ENCODE results near the gene KRT3. TPM values are rescaled to one million over a fixed set of nuclear protein-coding genes. Genes with fewer than 3 reads are reported as not detected.

KRT3 gene
- total RNA-seq, 2 donors from 2014 or later = not detected

DNA sequence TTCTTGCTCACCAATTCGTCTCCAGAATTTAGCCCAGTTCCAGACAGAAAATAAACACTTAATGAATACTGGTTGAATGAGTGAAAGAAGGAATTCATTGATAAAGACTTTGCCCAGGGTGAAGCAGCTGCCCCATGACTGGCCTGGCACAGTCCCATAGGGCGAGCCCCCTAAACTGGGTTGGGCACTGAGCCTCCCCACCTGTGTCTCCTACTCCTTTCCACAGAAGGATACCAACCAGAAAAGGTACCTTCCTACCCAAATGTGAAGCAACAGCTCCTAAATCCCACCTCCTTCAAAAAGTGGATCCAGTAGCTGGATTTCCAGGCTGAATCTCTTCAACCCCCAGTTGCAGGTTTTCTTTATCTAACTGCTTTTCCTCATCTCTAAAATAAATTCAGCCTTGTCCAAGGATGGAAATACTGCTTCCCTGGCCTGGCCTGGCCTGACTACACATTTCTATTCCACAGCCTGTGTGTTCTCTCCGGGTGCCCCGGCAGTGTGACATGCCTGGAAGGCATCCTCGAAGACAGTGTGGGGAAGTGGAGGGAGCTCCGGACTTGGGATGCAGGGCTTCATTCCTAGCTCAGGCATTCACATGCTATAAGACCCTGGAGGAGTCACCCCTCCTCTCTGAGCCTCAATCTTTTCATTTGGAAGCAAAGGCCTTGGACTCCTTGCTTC is 7.6 kb downstream of the KRT3 start:
- intact Hi-C loops (cut with DNase I) = no loop called here
- H3K4me3 ChIP-seq = no peak overlapping the region
- TF ChIP-seq, protein P1, sequence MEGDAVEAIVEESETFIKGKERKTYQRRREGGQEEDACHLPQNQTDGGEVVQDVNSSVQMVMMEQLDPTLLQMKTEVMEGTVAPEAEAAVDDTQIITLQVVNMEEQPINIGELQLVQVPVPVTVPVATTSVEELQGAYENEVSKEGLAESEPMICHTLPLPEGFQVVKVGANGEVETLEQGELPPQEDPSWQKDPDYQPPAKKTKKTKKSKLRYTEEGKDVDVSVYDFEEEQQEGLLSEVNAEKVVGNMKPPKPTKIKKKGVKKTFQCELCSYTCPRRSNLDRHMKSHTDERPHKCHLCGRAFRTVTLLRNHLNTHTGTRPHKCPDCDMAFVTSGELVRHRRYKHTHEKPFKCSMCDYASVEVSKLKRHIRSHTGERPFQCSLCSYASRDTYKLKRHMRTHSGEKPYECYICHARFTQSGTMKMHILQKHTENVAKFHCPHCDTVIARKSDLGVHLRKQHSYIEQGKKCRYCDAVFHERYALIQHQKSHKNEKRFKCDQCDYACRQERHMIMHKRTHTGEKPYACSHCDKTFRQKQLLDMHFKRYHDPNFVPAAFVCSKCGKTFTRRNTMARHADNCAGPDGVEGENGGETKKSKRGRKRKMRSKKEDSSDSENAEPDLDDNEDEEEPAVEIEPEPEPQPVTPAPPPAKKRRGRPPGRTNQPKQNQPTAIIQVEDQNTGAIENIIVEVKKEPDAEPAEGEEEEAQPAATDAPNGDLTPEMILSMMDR (IDR thresholded peaks at IDR 0.05) = no peak
- no peak for TF ChIP-seq POLR2A (IDR thresholded peaks at IDR 0.05)
- TF ChIP-seq POLR2AphosphoS5 (IDR thresholded peaks at IDR 0.05) = no peak
- H3K36me3 ChIP-seq = no peaks in the 10 kb centered on the region
- no peak for DNase-seq (ENCODE audit: low spot score)
- H3K4me1 ChIP-seq (replicated peaks) = no peaks in the 10 kb centered on the region
- H3K27me3 ChIP-seq (replicated peaks; ENCODE audit: insufficient read depth) = peaks cover 11% of the 10 kb centered on the region
- WGBS = 92% methylated on average over 6 of the region's 6 CpGs
- no peak overlapping the region for H3K27ac ChIP-seq
- H3K9me3 ChIP-seq = no peaks in the 10 kb centered on the region

DNA sequence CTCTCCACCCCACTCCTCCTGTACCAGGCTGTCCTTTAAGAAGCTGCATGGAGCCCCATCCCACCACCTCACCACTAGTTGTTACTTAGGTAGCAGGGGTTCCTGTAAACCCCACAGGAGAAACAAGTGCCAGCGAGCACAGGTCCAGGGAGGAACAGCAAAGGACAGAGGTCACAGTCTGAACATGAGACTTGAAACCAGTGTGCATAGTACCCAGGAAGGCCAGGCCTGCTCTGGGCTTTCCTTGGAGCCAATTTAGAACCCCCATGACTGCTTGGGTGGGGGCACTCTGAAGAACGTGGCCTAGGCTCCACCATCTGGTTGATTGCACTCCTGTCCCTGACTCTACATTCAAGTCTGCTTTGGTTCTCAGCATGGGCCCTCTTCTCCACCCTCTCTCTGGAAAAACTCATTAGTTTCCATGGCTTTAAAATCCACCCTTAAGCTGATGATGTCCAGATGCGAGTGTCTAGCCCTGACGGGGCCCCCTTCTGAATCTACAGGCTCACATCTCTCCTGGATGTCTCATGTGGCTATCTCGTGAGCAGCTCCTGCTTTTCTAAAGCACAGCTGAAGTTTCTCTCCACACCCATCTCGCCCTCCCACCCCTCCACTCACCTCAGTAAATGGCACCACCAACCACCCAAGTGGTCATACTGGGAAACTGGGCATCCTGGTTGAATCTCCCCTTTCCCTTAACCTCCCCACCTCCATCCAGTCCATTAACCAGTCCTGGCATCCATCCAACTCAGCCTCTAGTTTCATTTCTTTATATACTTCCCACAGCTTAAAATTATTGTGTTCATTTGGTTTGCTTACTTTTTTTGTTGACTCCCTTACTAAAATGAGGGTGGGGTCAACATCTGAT is 8.4 kb downstream of the KRT3 start:
- WGBS = 75% methylated on average over 6 of the region's 6 CpGs
- intact Hi-C loops (cut with DNase I) = no loop called here
- peaks cover 11% of the 10 kb centered on the region for H3K27me3 ChIP-seq (replicated peaks; ENCODE audit: insufficient read depth)
- no peak overlapping the region for H3K4me3 ChIP-seq
- no peaks in the 10 kb centered on the region for H3K9me3 ChIP-seq
- H3K36me3 ChIP-seq = no peaks in the 10 kb centered on the region
- no peak for DNase-seq (ENCODE audit: low spot score)
- no peaks in the 10 kb centered on the region for H3K4me1 ChIP-seq (replicated peaks)
- TF ChIP-seq, protein P1 (IDR thresholded peaks at IDR 0.05) = no peak
- TF ChIP-seq POLR2A (IDR thresholded peaks at IDR 0.05) = no peak
- no peak for TF ChIP-seq POLR2AphosphoS5 (IDR thresholded peaks at IDR 0.05)
- H3K27ac ChIP-seq = no peak overlapping the region

DNA sequence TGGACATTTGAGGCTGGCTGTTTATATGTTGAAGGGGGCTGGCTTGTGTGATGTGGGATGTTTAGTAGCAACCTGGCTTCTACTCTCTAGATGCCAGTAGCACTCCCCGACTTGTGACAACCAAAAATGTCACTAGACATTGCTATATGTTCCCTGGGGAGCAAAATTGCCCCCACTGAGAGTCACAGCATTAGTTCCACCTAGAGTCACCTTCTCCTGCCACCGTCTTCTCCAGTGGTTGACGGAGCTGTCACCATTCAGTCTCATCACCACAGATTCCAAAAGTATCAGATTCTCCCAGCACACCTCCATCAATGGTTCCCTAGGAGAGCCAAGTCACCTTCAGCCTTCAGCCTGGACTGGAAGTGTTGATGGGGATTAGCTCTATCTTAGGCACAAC is 11.0 kb downstream of the KRT3 start:
- Histone ChIP-seq H3K27me3 (replicated peaks; ENCODE audit: insufficient read depth) (peaks cover 7% of the 10 kb centered on the region), H3K4me1 (replicated peaks) (no peaks in the 10 kb centered on the region), H3K4me3 (no peak overlapping the region), H3K27ac (no peak overlapping the region), H3K9me3 (no peaks in the 10 kb centered on the region), H3K36me3 (no peaks in the 10 kb centered on the region)
- 96% methylated on average over 3 of the region's 3 CpGs for WGBS
- TF ChIP-seq, protein P1 (IDR thresholded peaks at IDR 0.05) = no peak
- TF ChIP-seq POLR2AphosphoS5 (IDR thresholded peaks at IDR 0.05) (no peak), POLR2A (IDR thresholded peaks at IDR 0.05) (no peak)
- intact Hi-C loops (cut with DNase I) = no loop called here
- no peak for DNase-seq (ENCODE audit: low spot score)

DNA sequence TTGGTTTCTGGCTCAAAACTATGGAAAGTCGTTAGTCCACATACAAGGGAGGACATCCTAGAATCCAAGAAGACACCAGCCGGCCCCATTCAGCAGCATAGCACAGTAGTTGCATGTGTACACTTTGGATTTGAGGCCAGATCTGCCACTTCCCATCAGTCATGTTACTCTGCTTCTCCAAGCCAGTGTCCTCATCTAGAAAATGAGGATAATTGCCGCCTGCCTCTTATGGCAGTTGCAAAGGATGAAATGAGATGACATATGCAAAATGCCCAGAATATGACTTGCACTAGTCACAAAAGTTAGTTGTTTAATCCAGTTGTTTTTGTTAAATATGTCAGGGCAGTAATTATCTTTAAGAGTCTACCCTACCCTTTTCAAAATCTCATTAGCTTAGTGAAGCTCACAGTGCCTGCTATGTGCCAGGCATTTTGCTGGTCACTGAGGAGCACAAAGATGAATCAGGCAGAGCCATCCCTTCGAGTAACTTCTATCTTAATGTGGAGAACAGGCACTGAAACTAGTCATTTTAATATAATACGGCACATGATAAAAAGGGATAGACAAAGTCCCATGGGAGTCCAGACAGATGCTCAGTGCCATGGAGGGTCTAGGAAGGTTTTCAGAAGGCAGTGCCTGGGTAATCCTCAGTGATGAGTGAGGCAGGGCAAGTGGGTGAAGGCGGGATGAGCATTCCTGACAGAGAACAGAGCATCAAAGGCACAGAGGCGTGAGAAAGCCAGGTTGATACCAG is 12.2 kb downstream of the KRT3 start:
- Histone ChIP-seq H3K4me3 (no peak overlapping the region), H3K4me1 (replicated peaks) (no peaks in the 10 kb centered on the region), H3K36me3 (no peaks in the 10 kb centered on the region), H3K27me3 (replicated peaks; ENCODE audit: insufficient read depth) (peaks cover 4% of the 10 kb centered on the region), H3K27ac (no peak overlapping the region), H3K9me3 (no peaks in the 10 kb centered on the region)
- intact Hi-C loops (cut with DNase I) = no loop called here
- TF ChIP-seq, protein P1 (IDR thresholded peaks at IDR 0.05) = no peak
- DNase-seq (ENCODE audit: low spot score) = no peak
- 84% methylated on average over 7 of the region's 7 CpGs for WGBS
